KMS-11 (cell line): ENCODE measurements around the gene AKR1C8.

Experiments used
- H2AFZ ChIP-seq: fragments of 200-600 bp; sonication (generic); 2 replicates; pipeline ENCODE4 v1.6.1; 2016; ENCODE audit warnings: antibody characterized with exemption, mixed run types, low read depth
- H3K27ac ChIP-seq: fragments of 200-600 bp; sonication (generic); 2 replicates; pipeline ENCODE4 v1.6.1; 2016; ENCODE audit warnings: mild to moderate bottlenecking, mixed run types
- H3K27me3 ChIP-seq: fragments of 200-600 bp; sonication (generic); 2 replicates; pipeline ENCODE4 v1.6.1; 2017; ENCODE audit warnings: mild to moderate bottlenecking, low read depth, mixed run types, moderate library complexity; ENCODE audit not compliant: insufficient read depth
- H3K36me3 ChIP-seq: fragments of 200-600 bp; sonication (generic); 2 replicates; pipeline ENCODE4 v1.6.1; 2017; ENCODE audit warnings: mild to moderate bottlenecking, mixed run types; ENCODE audit not compliant: insufficient read depth
- H3K4me1 ChIP-seq: fragments of 200-600 bp; sonication (generic); 2 replicates; pipeline ENCODE4 v1.6.1; 2016; ENCODE audit warnings: mild to moderate bottlenecking, low read depth, mixed run types; ENCODE audit not compliant: poor library complexity, severe bottlenecking
- H3K4me2 ChIP-seq: fragments of 200-600 bp; sonication (generic); 2 replicates; pipeline ENCODE4 v1.7.0; 2016; ENCODE audit warnings: mild to moderate bottlenecking, mixed run types
- H3K4me3 ChIP-seq: fragments of 200-600 bp; sonication (generic); IDR thresholded peaks from 2 replicates; pipeline ENCODE4 v1.6.1; 2017; ENCODE audit warnings: low read depth, low read length, mixed read lengths; ENCODE audit not compliant: insufficient read depth
- H3K79me2 ChIP-seq: fragments of 200-600 bp; sonication (generic); 2 replicates; pipeline ENCODE4 v1.6.1; 2016; ENCODE audit warnings: low read depth, mixed run types; ENCODE audit not compliant: insufficient read depth
- H3K9ac ChIP-seq: fragments of 200-600 bp; sonication (generic); 2 replicates; pipeline ENCODE4 v1.6.1; 2016; ENCODE audit warnings: mild to moderate bottlenecking, mixed run types
- H4K20me1 ChIP-seq: fragments of 200-600 bp; sonication (generic); 2 replicates; pipeline ENCODE4 v1.6.1; 2016; ENCODE audit warnings: mild to moderate bottlenecking, mixed run types; ENCODE audit not compliant: insufficient read depth
- CTCF ChIP-seq: fragments of 200-600 bp; sonication (generic); conservative IDR thresholded peaks from 2 replicates; pipeline ENCODE4 v1.6.1; 2017; ENCODE audit warnings: low read depth, mild to moderate bottlenecking, antibody characterized with exemption, low read length, moderate library complexity, mixed read lengths

The AKR1C8 gene

GRCh38 chr10:5148678-5149032 lies 36.3 kb downstream of the AKR1C8 start:
- Histone ChIP-seq H3K27ac (no peak overlapping the region), H4K20me1 (no peaks in the 10 kb centered on the region), H3K4me2 (no peak overlapping the region)

DNA sequence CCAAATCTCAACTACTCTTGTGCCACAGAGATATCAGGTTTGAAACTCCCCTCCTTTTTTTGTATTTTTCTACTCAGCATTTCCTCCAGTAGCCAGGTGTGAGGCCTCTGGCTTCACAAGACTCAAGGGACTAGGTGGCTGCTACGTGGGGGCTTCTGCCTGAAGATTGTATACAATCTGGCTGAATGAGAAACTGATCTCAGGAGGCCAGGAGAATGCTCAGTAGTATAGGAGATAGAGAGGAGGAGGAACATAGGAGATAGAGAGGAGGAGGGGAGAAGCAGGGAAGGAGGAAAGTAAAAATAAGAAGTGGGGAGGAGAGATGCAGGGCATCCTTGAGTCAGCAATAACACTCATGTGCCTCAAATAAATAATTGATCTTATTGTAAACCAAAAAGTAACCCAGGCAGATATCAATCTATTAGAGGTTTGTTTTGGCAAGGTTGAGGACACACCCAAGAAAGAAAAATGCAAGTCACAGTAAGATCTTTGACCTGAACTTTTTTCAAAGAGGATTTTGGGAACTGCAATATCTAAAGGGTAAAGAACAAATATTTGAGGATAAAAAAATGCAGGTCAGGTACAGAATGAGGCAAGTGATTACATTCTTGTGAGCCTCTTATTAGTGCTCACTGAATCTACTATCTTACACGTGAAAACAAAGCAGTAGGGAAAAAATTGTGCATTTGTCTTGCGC lies 36.8 kb downstream of the AKR1C8 start:
- Histone ChIP-seq H3K79me2 (no peaks in the 10 kb centered on the region), H3K9ac (no peak overlapping the region), H3K27me3 (no peaks in the 10 kb centered on the region), H2AFZ (no peak overlapping the region), H3K4me3 (no peak overlapping the region), H3K4me2 (no peak overlapping the region), H3K36me3 (no peaks in the 10 kb centered on the region), H3K27ac (no peak overlapping the region), H4K20me1 (no peaks in the 10 kb centered on the region), H3K4me1 (no peaks in the 10 kb centered on the region)
- TF ChIP-seq CTCF, result no peak

More at GRCh38 chr10:5148678-5149032, 36.3 kb downstream of the AKR1C8 start:
- no peak for TF ChIP-seq CTCF
- H3K9ac ChIP-seq, result no peak overlapping the region
- H2AFZ ChIP-seq, result no peak overlapping the region
- no peaks in the 10 kb centered on the region for H3K36me3 ChIP-seq
- no peaks in the 10 kb centered on the region for H3K27me3 ChIP-seq
- no peaks in the 10 kb centered on the region for H3K79me2 ChIP-seq
- no peaks in the 10 kb centered on the region for H3K4me1 ChIP-seq
- no peak overlapping the region for H3K4me3 ChIP-seq

- Histone ChIP-seq H3K4me2 (no peak overlapping the region), H3K27me3 (no peaks in the 10 kb centered on the region), H3K9ac (no peak overlapping the region), H3K36me3 (no peaks in the 10 kb centered on the region), H3K79me2 (no peaks in the 10 kb centered on the region), H3K27ac (no peak overlapping the region), H4K20me1 (no peaks in the 10 kb centered on the region), H3K4me1 (no peaks in the 10 kb centered on the region), H2AFZ (no peak overlapping the region), H3K4me3 (no peak overlapping the region)
- no peak for TF ChIP-seq CTCF
Observed at GRCh38 chr10:5147255-5147980, 37.5 kb downstream of the AKR1C8 start.

GRCh38 chr10:5146920-5147254 lies 38.1 kb downstream of the AKR1C8 start:
- no peaks in the 10 kb centered on the region for H3K4me1 ChIP-seq
- H3K79me2 ChIP-seq, result no peaks in the 10 kb centered on the region
- no peak overlapping the region for H3K9ac ChIP-seq
- TF ChIP-seq CTCF, result no peak
- no peaks in the 10 kb centered on the region for H4K20me1 ChIP-seq
- H3K4me2 ChIP-seq, result no peak overlapping the region
- no peaks in the 10 kb centered on the region for H3K36me3 ChIP-seq
- no peak overlapping the region for H3K27ac ChIP-seq
- no peak overlapping the region for H2AFZ ChIP-seq
- H3K27me3 ChIP-seq, result no peaks in the 10 kb centered on the region
- H3K4me3 ChIP-seq, result no peak overlapping the region
